ENCODE results near the gene EFNA2.

EFNA2 gene

GRCh38 chr19:1284979-1285736 lies 515 bp upstream of the EFNA2 start:
- no peak for DNase-seq

GRCh38 chr19:1286487-1287353 lies 1.0 kb downstream of the EFNA2 start:
- DNase-seq, result no peak

GRCh38 chr19:1287354-1288225 lies 1.9 kb downstream of the EFNA2 start:
- no peak for DNase-seq

DNA sequence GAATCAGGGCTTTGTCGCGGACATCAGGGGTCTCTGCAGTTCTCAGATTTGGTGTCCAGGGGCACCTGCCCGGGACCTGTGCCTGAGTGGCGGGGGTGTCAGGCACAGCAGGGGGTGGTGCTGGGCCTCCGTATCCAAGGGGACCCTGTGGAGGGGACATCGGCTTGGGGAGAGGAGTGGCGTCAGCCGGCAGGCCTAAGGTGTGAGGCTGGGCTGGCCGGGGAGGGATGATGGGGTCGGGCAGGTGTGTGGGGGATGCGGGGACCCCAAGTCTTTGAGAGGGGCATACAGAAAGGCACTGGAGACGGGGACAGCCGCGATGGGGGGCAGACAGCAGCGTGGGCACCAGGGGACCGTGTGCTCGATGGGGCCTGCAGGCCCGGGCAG lies 2.5 kb downstream of the EFNA2 start:
- no peak for DNase-seq

DNA sequence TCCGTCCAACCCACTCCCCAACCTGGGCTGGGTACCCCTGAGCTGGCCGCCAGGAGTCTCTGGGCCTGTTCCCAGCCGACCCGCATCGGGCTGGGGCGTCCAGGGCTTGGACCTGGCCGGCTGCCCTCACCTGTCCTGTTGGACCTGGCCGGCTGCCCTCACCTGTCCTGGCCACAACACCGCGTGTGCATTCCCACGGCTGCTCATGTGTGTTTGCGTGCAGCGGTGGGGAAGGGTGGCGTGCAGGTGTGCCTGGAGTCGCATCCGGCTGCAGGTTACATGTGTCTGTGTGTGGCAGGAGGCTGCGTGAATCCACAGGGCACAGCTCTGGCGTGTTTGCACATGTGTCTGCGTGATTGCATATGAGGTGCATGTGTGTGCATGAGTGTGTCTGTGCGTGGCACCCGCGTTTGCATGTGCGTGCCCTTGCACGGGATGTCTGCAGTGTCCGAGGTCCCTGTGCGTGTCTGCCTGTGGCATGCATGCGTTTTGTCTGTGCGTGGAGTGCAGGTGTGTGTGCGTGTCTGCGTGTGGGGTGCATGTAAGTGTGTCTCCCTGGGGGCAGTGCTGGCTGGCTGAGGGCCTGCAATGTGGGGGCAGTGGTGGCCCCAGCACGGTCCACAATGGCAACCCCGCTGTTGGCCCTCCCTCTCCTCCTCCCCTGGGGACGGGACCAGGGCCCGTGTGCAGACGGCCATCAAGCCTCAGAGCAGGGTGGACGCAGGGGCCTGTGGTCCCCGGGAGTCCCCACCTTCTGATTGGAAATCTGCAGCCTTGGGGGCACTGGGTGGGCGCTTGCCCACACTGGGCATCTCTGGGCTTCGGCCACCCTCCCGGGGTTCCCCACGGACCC lies 3.4 kb downstream of the EFNA2 start:
- DNase-seq, result no peak

GRCh38 chr19:1289686-1290025 lies 4.0 kb downstream of the EFNA2 start:
- no peak for DNase-seq

DNA sequence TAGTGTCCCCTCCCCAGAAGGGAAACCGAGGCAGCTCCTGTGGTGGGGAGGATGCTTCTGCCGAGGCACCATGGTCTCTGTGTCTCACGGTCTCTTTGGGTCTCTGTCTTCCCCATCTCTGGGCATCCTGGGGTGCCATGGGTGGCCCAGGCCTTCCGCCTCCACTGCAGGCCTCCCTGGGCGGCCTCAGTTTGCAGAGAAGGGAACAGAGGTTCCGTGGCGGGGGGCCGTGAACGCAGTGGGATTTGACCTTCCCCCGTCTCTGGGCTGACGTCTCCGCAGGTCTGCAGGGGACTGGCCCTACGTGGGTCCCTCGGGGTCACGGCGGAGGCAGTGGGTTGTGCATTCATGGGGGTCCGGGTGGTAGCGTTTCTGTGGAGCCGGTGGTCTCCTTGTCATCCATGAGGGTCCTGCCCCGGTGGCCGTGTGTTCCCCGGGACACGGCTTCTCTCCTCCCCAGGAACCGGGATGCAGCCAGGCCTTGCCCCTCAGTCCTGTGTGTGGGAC lies 4.6 kb downstream of the EFNA2 start:
- DNase-seq, result no peak

- no peak for DNase-seq
Observed at GRCh38 chr19:1290703-1291651, 5.3 kb downstream of the EFNA2 start.

- no peak for DNase-seq
Observed at GRCh38 chr19:1291761-1292418, 6.2 kb downstream of the EFNA2 start.

DNA sequence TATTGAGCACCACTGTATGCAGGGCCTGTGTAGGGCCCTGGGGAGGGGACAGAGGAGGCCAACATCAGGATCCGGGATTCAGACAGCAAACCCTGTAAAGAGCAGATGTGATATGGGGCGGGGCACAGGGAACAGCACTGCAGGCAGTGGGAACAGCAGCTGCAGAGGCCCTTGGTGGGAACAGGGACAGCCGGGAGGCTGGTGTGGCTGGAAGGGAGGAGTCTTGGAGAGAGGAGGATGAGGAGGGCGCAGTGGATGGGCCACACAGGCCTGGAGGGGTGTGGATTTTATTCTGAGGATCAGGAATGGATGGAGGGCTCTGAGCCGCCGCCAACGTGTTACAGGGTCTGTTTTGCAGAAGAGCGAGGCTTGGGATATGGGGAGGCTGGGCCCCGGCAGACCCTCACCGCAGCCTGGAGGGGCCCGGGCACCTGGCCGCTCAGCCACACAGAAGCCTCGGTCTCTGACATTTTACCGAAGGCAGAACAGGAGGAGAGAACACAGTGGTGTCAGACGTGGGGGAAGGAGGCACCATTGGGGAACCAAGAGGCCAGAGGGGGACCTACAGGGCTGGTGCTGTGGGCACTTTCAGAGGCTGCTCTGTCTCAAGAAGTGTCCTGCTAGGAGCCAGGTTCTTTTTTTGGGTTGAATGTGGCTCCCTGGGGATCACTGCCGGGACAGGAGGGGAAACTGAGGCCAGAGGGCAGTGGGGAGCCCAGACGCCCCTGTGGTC lies 6.9 kb downstream of the EFNA2 start:
- no peak for DNase-seq

DNA sequence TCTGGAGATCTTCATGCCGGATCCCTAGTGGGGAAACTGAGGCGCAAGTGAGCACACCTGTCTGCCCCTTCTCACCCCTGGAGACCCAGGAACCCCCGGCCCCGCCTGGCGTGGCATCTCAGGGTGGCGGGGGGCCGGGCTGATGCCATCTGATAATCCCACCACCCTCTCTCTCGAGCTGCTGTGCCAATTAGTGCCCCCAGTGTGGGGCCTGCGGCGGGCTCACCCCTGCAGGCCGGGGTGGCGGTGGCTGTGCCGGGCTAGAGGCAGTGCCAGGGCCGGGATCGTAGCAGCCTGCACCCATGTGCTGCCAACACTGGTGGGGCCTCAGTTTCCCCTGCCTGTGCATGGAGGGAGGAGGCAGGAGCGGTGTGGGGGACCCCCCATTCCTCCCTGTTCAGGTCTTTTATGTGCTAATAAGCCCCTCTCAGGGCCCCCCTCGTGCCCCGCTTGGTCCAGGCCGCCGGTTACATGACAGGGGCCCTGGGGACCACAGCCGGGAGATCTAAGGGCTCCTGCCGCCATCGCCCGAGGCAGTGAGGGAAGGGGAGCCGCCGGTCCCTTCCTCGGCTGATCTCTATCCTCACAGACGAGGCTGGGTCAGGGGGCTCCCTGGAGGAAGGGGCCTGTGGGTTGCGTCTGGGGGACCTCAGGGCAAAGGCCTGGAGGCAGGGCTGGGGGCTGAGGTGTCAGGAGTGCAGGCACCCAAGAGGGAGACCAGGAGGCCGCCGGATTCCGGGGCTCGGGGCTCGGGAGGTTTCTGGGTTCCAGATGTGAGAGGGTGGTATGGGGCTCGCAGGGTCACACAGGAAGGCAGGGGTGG lies 8.3 kb downstream of the EFNA2 start:
- no peak for DNase-seq

DNA sequence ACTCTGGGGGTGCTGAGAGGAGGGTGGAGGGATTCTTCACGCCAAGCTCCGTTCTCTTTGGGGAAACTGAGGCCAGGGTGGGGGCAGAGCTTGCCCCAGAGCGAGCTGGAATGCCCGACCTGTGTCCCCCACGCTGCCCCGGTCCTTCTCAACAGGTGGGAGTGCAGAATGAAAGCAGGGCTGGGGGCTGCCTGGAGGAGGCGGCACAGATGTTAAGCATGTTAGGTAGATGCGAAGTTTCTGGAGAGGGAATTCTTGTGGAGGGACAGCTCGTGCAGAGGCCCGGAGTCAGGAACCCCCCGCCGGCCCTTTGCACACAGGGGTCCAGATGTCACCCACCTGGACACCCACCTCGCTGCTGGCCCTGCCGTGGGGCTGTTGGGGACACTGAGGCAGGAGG lies 9.0 kb downstream of the EFNA2 start:
- DNase-seq, result no peak

GRCh38 chr19:1295169-1296012 lies 9.7 kb downstream of the EFNA2 start:
- no peak for DNase-seq

GRCh38 chr19:1296078-1296477 lies 10.4 kb downstream of the EFNA2 start:
- no peak for DNase-seq

DNA sequence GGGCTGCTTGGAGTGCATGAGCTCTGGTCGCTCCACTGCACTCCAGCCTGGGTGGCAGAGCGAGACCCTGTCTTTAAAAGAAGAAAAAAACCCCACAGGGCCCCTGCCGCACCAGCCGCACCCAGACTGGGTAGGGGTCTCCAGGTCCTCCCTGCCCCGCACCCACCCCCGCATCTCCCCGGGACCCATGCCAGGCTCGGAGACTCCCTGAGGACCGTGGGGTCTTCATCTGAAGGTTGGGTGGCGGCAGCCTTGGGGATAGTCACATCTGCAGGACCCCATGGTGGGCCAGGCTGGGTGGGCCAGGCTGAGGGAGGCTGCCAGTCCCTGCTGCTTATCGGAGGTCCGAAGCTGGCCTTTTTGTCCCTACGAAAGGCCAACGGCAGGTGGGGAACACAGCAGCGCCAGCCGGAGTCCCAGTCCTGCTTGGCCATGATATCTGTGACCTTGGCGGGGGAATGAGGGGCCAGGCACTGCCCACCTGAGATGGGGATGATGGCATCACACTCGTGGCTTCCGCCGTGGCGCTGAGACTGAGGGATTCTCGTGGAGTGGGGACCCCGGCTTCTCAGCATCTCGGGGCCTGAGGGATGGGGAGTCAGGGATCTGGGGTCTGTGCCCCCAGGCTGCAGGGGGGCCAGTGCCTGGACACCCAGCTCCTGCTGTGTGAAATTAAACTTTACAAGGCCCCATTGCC lies 11.1 kb downstream of the EFNA2 start:
- DNase-seq, result no peak

DNA sequence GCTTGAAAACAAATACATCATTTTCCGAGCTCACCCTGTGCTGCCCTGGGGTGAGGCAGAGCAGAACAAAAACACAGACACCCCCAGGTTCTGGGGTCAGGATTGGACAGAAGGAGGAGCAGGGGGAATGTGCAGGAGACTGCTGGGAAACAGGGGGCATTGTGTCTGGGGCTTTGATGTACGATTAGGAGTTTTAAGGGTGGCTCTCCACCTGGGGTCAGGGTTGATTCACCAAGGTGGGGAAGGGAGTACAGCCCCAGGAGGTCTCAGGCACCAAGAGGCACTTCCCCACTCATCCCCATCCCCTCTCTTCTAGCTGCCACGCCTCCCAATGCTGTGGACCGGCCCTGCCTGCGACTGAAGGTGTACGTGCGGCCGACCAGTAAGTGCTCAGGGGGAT lies 12.6 kb downstream of the EFNA2 start:
- no peak for DNase-seq

- no peak for DNase-seq
Observed at GRCh38 chr19:1299801-1300200, 14.1 kb downstream of the EFNA2 start.
